CD4-positive, alpha-beta T cell treated with Interleukin-2 at 100 ng/mL for 4 hours (primary cell): Measurements from ENCODE around the gene ENTPD1.
"Not testable (repeated sequence)": the region's sequence is repeated elsewhere in the genome, so short reads cannot be mapped to it uniquely, and the experiment has no call there.

Experiments used
- DNase-seq: peaks from one replicate; pipeline ENCODE4 v3.0.0-alpha.2; 2020; ENCODE audit warnings: low spot score

ENTPD1 gene, protein sequence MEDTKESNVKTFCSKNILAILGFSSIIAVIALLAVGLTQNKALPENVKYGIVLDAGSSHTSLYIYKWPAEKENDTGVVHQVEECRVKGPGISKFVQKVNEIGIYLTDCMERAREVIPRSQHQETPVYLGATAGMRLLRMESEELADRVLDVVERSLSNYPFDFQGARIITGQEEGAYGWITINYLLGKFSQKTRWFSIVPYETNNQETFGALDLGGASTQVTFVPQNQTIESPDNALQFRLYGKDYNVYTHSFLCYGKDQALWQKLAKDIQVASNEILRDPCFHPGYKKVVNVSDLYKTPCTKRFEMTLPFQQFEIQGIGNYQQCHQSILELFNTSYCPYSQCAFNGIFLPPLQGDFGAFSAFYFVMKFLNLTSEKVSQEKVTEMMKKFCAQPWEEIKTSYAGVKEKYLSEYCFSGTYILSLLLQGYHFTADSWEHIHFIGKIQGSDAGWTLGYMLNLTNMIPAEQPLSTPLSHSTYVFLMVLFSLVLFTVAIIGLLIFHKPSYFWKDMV

DNA sequence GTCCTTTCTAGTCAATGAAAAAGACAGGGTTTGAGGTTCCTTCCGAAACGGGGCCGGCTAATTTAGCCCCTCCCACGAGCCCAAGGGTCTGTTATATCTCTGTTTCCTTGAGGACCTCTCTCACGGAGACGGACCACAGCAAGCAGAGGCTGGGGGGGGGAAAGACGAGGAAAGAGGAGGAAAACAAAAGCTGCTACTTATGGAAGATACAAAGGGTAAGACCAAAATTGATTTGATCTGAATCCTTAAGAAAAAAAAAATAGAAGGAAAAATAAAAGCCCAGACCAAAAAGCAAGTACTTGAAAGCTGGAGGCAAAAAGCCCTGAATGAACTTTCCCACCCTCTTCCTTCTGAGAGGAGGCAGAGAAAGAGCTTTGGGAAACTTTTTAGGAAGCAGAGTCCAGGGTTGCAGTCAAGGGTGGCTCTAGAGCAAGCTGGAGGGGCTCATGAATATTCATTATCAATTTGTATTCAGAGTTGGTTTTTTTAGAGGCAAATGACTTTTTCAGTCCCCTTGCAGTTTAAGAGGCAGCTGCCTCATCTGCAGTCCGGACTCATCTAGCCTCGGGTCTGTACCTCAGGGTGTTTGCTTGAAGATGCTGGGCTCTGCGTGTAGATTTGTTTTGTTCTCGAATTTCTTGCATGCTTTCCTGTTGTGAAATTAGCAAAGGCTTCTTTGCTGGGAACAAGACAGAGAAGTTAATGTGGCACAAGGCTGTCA, at the start of gene ENTPD1:
TSS of gene ENTPD1 (plus strand) at position 123 of the 721 bp plus-strand sequence. CDS start at position 200, 77 bp downstream.
- no peak for DNase-seq

DNA sequence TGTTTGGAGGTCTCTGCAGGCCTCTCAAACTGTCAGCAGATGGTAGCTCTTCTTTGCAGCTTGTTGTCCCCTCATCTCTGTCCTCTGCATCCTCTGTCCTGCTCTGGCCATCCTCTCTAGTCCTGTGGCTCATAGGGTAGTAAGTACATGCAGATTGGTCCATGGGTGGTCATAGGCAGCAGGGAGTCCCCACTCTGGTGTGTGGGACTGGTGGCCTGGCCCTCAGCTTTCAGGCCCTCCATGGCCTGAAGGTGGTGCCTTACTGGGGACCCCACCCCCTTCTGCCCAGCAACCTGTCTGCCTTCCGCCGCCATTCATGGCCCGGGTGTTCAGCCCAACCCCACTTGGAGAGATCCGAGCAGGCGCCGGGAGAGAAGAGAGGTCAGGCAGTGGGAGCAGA, 49.4 kb upstream of the ENTPD1 start:
- DNase-seq = no peak

DNA sequence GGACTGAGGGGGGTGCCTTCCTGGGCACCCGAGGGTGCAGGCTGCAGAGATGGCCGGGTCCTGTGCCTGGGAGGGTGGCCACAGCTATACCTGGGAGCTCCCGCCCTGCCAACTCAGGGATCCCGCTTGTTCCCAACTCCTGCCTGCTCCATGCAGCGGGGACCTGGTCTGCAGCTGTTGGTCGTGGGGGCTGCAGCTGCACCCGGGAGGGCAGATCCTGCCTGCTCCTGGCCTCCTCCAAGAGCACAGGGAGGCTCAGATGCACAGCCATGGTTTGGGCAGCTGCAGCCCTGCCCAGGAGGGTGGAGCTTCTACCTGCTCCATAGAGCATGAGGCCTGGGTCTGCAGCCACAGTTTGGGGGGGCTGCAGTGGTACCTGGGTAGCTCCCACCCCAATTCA, 49.0 kb upstream of the ENTPD1 start:
- no peak for DNase-seq

DNA sequence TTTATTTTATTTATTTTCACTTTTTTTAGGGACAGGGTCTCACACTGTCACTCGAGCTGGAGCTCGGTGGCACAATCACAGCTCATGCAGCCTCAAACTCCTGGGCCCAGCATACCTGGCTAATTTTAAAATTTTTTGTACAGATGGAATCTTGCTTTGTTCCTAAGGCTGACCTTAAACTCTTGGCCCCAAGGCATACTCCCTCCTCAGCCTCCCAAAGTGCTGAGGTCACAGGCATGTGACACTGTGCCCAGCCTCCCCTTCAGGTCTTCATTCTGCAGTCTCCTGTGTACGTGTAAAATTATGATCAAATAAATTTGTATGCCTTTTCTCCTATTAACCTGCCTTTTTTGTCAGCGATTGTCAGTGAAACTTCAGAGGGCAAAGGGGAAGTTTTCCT, 44.5 kb upstream of the ENTPD1 start:
- DNase-seq = no peak

- DNase-seq = no peak
Observed at GRCh38 chr10:95716466-95716865, 39.5 kb upstream of the ENTPD1 start.

DNA sequence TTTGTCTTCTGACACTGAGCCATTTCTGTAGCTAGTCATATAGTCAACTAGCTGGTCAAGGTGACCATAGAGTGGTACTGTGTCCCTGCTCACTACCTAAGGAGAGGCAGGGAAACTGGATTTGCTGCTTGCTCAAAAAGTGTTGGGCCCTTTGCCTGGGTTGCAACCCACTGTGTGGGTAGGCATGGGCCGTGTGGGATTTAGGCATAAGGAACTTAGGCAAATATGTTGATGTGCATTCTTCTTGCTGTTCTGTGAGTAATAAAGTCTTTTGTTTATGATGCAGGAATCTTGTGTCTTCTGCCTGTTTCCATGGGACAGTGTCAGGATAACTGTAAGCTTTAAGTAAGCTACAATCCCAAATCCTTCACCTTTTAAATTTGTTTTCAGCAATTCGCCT, 39.1 kb upstream of the ENTPD1 start:
- no peak for DNase-seq

- not testable (repeated sequence) for DNase-seq
Observed at GRCh38 chr10:95720745-95721144, 35.2 kb upstream of the ENTPD1 start.

- DNase-seq = not testable (repeated sequence)
Observed at GRCh38 chr10:95722496-95722895, 33.5 kb upstream of the ENTPD1 start.

GRCh38 chr10:95728526-95728925, 27.4 kb upstream of the ENTPD1 start:
- no peak for DNase-seq

- DNase-seq = no peak
Observed at GRCh38 chr10:95729323-95730055, 26.5 kb upstream of the ENTPD1 start.

DNA sequence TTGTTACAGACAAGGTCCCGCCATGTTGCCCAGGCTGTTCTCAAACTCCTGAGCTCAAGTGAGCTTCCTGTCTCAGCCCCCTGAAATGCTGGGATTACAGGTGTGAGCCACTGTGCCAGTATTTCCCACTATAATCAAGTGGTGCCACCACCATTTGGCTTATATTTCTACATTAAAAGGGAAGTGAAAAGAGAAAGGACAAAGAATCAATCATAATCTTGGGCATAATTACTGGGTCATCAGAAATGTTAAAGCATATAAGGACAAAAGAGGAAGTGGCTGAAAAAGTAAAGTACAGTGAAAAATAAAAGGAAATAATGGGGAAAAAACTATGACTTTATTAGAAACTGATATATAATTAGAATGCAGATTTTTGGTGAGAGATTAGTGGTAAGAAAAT, 25.7 kb upstream of the ENTPD1 start:
- DNase-seq = no peak

DNA sequence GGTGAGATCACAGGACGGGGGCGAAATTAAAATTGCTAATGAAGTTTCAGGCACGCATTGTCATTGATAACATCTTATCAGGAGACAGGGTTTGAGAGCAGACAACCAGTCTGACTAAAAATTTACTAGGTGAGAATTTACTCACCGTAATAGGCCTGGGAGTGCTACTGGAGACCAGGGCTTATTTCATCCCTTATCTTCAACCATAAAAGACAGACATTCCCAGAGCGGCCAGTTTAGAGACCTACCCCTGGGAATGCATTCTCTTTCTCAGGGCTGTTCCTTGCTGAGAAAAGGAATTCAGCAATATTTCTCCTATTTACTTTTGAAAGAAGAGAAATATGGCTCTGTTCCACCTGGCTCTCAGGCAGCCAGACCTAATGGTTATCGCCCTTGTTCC, 23.1 kb upstream of the ENTPD1 start:
- DNase-seq = not testable (repeated sequence)

DNA sequence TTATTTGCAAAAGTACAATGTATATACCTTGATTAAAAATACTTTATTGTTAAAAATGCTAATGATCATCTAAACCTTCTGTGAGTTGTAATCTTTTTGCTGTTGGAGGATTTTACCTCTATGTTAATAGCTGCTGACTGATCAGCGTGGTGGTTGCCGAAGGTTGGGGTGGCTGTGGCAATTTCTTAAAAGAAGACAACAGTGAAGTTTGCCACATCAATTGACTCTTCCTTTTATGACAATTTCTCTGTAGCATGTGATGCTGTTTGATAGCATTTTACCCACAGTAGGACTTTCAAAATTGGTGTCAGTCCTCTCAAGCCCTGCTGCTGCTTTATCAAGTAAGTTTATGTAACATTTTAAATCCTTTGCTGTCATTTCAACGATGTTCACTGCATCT, 16.9 kb upstream of the ENTPD1 start:
- no peak for DNase-seq

DNA sequence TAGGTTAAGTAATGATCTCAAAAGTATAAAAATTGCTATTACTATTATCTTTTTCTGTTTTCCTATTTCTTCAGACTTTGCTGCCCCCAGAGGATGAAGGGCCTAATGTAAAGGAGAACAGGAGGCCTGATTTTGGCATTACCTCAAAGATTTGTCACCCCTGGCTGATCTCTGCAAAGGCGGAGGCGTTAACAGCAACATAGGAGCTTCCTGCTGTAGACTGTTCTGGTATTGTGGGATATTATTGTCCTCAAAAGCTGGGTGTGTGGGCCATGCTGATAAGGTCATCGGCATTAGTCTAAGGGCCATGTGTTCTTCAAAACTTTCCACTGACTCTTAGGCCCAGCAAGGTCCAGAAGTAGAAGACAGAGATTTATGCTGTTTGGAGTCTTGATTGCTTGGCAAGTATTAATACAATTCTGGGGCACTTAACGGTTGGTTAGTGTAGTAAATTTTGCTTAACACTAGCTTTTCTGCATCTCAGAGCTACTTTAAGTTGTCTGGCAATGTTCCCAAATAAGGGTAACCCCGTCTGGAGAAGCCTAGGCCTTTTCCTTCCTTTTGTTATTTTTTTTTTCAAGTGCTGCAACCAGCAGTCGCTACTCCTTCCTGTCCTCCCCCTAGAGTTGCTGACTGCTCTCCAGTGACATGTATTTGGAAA, 14.0 kb upstream of the ENTPD1 start:
- no peak for DNase-seq

DNA sequence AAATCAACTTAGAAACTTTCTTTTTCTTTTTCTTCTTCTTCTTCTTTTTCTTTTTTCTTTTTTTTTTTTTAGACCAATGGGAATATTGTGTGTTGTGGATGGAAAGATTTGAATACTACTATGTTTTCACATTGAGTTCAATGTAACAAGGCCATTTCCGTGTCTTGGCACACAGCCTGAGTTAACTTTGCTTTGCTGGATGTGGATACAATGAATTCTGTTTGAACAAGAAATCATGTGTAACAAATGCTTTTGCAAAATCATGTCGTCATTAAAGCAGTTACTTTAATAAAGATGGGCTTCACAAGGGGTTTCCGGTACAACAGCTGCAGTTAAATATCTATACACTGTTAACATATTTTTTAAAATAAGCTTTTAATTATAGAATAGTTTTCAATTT, 13.5 kb upstream of the ENTPD1 start:
- no peak for DNase-seq

GRCh38 chr10:95742962-95743535, 12.9 kb upstream of the ENTPD1 start:
- DNase-seq = no peak

- DNase-seq = no peak
Observed at GRCh38 chr10:95745501-95745900, 10.5 kb upstream of the ENTPD1 start.

GRCh38 chr10:95748349-95748748, 7.6 kb upstream of the ENTPD1 start:
- no peak for DNase-seq

DNA sequence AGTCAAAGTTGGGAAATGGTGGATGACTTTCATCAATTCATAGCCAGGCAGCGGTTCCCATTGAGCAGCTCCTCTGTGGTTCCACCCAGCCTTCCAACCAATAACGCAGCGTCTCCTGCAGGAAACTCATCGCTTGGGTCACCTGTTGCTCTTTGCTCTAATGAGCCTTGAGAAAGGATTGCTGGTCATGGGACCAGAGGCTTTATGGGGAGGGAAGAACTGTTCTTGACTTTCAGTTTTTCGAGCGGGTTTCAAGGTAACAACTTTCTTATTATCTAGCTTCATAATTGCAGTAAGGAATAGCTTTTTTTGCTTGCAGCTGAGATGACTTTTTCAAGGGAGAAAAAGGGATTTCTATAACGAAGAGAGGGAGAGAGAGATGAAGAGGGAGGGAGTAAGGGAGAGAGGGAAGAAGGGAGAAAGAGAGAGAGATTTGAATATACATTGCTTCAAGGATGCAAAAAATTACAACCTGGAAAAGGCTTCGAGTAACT, 405 bp upstream of the ENTPD1 start:
- no peak for DNase-seq

GRCh38 chr10:95756809-95757684, 1.1 kb downstream of the ENTPD1 start:
- no peak for DNase-seq
